Neural progenitor cell (in vitro differentiated cells): ENCODE data around the gene PRSS27. TPM values are rescaled to one million over a fixed set of nuclear protein-coding genes. Genes with fewer than 3 reads are reported as not detected.
A peak's percentile ranks its signal among the peaks of the same experiment; 100 is the strongest.

Experiments
- DNase-seq: peaks from one replicate; pipeline ENCODE4 v3.0.0-alpha.2; 2016; ENCODE audit warnings: low spot score
- H2AFZ ChIP-seq: fragments of 200-600 bp; sonication (generic); replicated peaks from 2 replicates; pipeline ENCODE4 v1.6.1; 2016; ENCODE audit warnings: antibody characterized with exemption
- H3F3A ChIP-seq: fragments of 200-600 bp; sonication (generic); 2 replicates; pipeline ENCODE4 v1.6.1; 2016; ENCODE audit warnings: antibody characterized with exemption, low read depth
- H3K27ac ChIP-seq: fragments of 200-600 bp; sonication (generic); 2 replicates; pipeline ENCODE4 v1.5.1; 2016; ENCODE audit warnings: mild to moderate bottlenecking
- H3K27me3 ChIP-seq: fragments of 200-600 bp; sonication (generic); 2 replicates; pipeline ENCODE4 v1.6.1; 2016; ENCODE audit warnings: mild to moderate bottlenecking, moderate library complexity
- H3K36me3 ChIP-seq: fragments of 200-600 bp; sonication (generic); 2 replicates; pipeline ENCODE4 v1.5.1; 2016
- H3K4me1 ChIP-seq: fragments of 200-600 bp; sonication (generic); 2 replicates; pipeline ENCODE4 v1.6.1; 2016; ENCODE audit warnings: mixed run types
- H3K4me2 ChIP-seq: fragments of 200-600 bp; sonication (generic); 2 replicates; pipeline ENCODE4 v1.6.1; 2016
- H3K4me3 ChIP-seq: fragments of 200-600 bp; sonication (generic); 2 replicates; pipeline ENCODE4 v1.5.1; 2016
- H3K79me2 ChIP-seq: fragments of 200-600 bp; sonication (generic); 2 replicates; pipeline ENCODE4 v1.6.1; 2016; ENCODE audit warnings: low read depth
- H3K9ac ChIP-seq: fragments of 200-600 bp; sonication (generic); 2 replicates; pipeline ENCODE4 v1.6.1; 2016
- H3K9me3 ChIP-seq: fragments of 200-600 bp; sonication (generic); 2 replicates; pipeline ENCODE4 v1.5.1; 2016; ENCODE audit warnings: low read depth
- H4K20me1 ChIP-seq: fragments of 200-600 bp; sonication (generic); 2 replicates; pipeline ENCODE4 v1.6.1; 2016; ENCODE audit warnings: low read depth
- H3K27ac Mint-ChIP-seq: 3 replicates; pipeline ENCODE4 v1.8.0; 2021; ENCODE audit warnings: mixed read lengths
- H3K27me3 Mint-ChIP-seq: 2 replicates; pipeline ENCODE4 v1.8.0; 2022; ENCODE audit warnings: low read depth, mild to moderate bottlenecking, inconsistent platforms, moderate library complexity, mixed read lengths; ENCODE audit not compliant: insufficient read depth
- H3K36me3 Mint-ChIP-seq: 3 replicates; pipeline ENCODE4 v1.8.0; 2021; ENCODE audit warnings: mixed read lengths
- H3K4me1 Mint-ChIP-seq: 3 replicates; pipeline ENCODE4 v1.8.0; 2021; ENCODE audit warnings: mixed read lengths
- H3K4me3 Mint-ChIP-seq: 3 replicates; pipeline ENCODE4 v1.8.0; 2021; ENCODE audit warnings: mild to moderate bottlenecking, moderate library complexity, mixed read lengths
- H3K9me3 Mint-ChIP-seq: 3 replicates; pipeline ENCODE4 v1.8.0; 2020; ENCODE audit warnings: mixed read lengths
- EZH2 ChIP-seq: fragments of 200-600 bp; sonication (generic); IDR thresholded peaks from 2 replicates; pipeline ENCODE4 v1.6.1; 2017; ENCODE audit warnings: antibody characterized with exemption, mild to moderate bottlenecking, moderate library complexity
- EZH2phosphoT487 ChIP-seq: fragments of 200-600 bp; sonication (generic); IDR thresholded peaks from 2 replicates; pipeline ENCODE4 v1.6.1; 2017; ENCODE audit warnings: antibody characterized with exemption
- total RNA-seq: library from RNA; depleted of rRNA; stranded (reverse); fragments of >200 nt; gene quantifications from 2 replicates; pipeline ENCODE4 v1.2.3, GENCODE V29; 2015; ENCODE audit warnings: low replicate concordance
- TF ChIP-seq, protein P1 (sequence below): fragments of 200-600 bp; sonication (generic); IDR thresholded peaks from 2 replicates; pipeline ENCODE4 v1.5.1; 2017; ENCODE audit warnings: antibody characterized with exemption, mild to moderate bottlenecking

PRSS27 gene
- total RNA-seq, 1 donor from 2014 or later, result 1.8 TPM

DNA sequence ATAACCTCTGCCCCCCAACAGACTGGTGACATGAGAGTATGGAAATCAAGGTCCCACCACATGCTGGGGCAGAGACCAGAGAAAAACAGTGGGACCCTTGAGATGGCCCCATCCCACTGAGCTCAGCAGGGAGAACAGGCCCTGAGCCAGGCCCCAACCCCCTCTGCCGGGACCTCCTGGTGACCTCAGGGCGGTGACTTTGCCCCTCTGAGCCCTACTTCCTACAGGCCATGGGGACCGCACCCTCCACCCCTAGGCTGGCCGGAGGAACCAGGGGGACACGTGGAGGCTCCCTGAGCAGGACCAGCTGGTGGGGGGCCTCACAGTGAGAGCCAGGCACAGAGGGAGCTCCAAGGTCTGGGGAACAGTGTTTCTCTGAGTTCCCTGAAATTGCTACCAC, 18.6 kb upstream of the PRSS27 start:
- H3K27ac ChIP-seq, result no peak overlapping the region
- TF ChIP-seq EZH2phosphoT487 (no peak), EZH2 (no peak)
- TF ChIP-seq, protein P1, sequence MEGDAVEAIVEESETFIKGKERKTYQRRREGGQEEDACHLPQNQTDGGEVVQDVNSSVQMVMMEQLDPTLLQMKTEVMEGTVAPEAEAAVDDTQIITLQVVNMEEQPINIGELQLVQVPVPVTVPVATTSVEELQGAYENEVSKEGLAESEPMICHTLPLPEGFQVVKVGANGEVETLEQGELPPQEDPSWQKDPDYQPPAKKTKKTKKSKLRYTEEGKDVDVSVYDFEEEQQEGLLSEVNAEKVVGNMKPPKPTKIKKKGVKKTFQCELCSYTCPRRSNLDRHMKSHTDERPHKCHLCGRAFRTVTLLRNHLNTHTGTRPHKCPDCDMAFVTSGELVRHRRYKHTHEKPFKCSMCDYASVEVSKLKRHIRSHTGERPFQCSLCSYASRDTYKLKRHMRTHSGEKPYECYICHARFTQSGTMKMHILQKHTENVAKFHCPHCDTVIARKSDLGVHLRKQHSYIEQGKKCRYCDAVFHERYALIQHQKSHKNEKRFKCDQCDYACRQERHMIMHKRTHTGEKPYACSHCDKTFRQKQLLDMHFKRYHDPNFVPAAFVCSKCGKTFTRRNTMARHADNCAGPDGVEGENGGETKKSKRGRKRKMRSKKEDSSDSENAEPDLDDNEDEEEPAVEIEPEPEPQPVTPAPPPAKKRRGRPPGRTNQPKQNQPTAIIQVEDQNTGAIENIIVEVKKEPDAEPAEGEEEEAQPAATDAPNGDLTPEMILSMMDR, result no peak
- no peaks in the 10 kb centered on the region for H3K27me3 ChIP-seq

DNA sequence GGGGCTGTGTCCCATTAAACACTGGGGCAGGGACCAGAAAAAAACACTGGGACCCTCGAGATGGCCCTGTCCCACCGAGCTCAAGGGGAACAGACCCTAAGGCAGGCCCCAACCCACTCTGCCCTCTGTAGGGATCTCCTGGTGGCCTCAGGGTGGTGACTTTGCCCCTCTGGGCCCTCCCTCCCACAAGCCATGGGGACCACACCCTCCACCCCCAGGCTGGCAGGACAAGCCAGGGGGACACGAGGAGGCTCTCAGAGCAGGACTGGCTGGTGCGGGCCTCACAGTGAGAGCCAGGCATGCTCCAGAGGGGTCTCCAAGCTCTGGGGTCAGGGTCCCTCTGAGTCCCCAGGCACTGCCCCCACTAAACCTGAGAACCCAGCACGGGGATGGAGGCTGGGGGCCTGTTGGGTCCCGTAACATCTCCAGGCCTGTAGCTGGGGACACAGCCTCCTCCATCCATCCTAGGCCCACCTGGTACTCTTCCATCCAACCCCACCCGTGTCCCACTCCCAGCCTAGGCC, 17.9 kb upstream of the PRSS27 start:
- Histone ChIP-seq H3K79me2 (no peaks in the 10 kb centered on the region), H3K27me3 (no peaks in the 10 kb centered on the region), H3K36me3 (no peaks in the 10 kb centered on the region), H3K9me3 (no peaks in the 10 kb centered on the region), H3K4me1 (peaks cover 3% of the 10 kb centered on the region), H3F3A (no peaks in the 10 kb centered on the region), H2AFZ (no peak overlapping the region), H4K20me1 (no peaks in the 10 kb centered on the region), H3K4me2 (no peak overlapping the region), H3K27ac (no peak overlapping the region), H3K9ac (no peak overlapping the region), H3K4me3 (no peak overlapping the region)
- H3K27me3 Mint-ChIP-seq, result no peaks in the 10 kb centered on the region
- H3K4me1 Mint-ChIP-seq, result peaks cover 3% of the 10 kb centered on the region
- H3K27ac Mint-ChIP-seq, result peak overlapping the region; percentile 42
- no peak for DNase-seq
- no peaks in the 10 kb centered on the region for H3K36me3 Mint-ChIP-seq
- TF ChIP-seq EZH2phosphoT487, result no peak
- TF ChIP-seq EZH2, result no peak
- TF ChIP-seq, protein P1, result no peak
- H3K9me3 Mint-ChIP-seq, result no peaks in the 10 kb centered on the region
- peak overlapping the region; percentile 38 for H3K4me3 Mint-ChIP-seq

More for the DNA sequence above, 18.6 kb upstream of the PRSS27 start:
- H3K4me2 ChIP-seq, result no peak overlapping the region
- peaks cover 3% of the 10 kb centered on the region for H3K4me1 Mint-ChIP-seq
- no peaks in the 10 kb centered on the region for H3K9me3 Mint-ChIP-seq
- H3K27me3 Mint-ChIP-seq, result no peaks in the 10 kb centered on the region
- H4K20me1 ChIP-seq, result no peaks in the 10 kb centered on the region
- no peaks in the 10 kb centered on the region for H3K9me3 ChIP-seq
- peak overlapping the region; percentile 42 for H3K27ac Mint-ChIP-seq
- no peaks in the 10 kb centered on the region for H3F3A ChIP-seq
- peaks cover 3% of the 10 kb centered on the region for H3K4me1 ChIP-seq
- H3K4me3 ChIP-seq, result no peak overlapping the region
- no peaks in the 10 kb centered on the region for H3K36me3 ChIP-seq
- no peak overlapping the region for H3K9ac ChIP-seq
- H3K36me3 Mint-ChIP-seq, result no peaks in the 10 kb centered on the region
- peak overlapping the region; percentile 38 for H3K4me3 Mint-ChIP-seq
- DNase-seq, result no peak
- no peaks in the 10 kb centered on the region for H3K79me2 ChIP-seq
- no peak overlapping the region for H2AFZ ChIP-seq

DNA sequence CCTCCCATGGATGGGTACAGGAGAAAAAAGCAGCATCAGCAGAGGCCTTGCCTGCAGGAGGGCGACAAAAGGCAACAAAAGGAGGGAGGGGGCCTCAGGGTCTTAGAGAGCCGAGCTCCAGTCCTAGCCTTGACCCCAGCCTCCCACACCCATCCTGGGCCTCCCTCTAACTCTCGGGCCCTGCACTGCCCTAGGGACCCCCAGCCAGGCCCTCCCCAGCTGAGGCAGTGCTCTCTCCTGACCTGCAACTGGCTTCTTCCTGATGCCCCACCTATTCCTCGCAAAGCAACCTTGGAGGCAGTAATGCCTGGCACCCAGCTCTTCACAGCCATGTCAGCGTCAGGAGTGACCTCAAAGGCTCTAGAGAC, 17.2 kb upstream of the PRSS27 start:
- no peaks in the 10 kb centered on the region for H3K9me3 Mint-ChIP-seq
- H3K27ac ChIP-seq, result no peak overlapping the region
- no peak for TF ChIP-seq EZH2phosphoT487
- TF ChIP-seq EZH2, result no peak
- TF ChIP-seq, protein P1, result no peak
- no peak overlapping the region for H3K4me3 Mint-ChIP-seq
- no peaks in the 10 kb centered on the region for H4K20me1 ChIP-seq
- no peak overlapping the region for H3K4me3 ChIP-seq
- no peaks in the 10 kb centered on the region for H3K36me3 Mint-ChIP-seq
- no peak overlapping the region for H3K4me2 ChIP-seq
- H3K36me3 ChIP-seq, result no peaks in the 10 kb centered on the region
- DNase-seq, result no peak
- H3K27me3 Mint-ChIP-seq, result no peaks in the 10 kb centered on the region
- no peaks in the 10 kb centered on the region for H3K27me3 ChIP-seq
- H3F3A ChIP-seq, result no peaks in the 10 kb centered on the region
- peaks cover 3% of the 10 kb centered on the region for H3K4me1 Mint-ChIP-seq
- peaks cover 3% of the 10 kb centered on the region for H3K4me1 ChIP-seq
- H2AFZ ChIP-seq, result no peak overlapping the region
- no peaks in the 10 kb centered on the region for H3K79me2 ChIP-seq
- no peak overlapping the region for H3K27ac Mint-ChIP-seq
- H3K9me3 ChIP-seq, result no peaks in the 10 kb centered on the region
- no peak overlapping the region for H3K9ac ChIP-seq
